PC-3 (cell line): ENCODE data around the gene NLGN2. TPM values are rescaled to one million over a fixed set of nuclear protein-coding genes. Genes with fewer than 3 reads are reported as not detected.

ENCODE experiments used
- ATAC-seq: fragments of 200-7000 bp; cut with Tn5 transposase; 2 replicates; pipeline ENCODE4 v1.9.1; 2020; ENCODE audit warnings: mild to moderate bottlenecking, moderate library complexity
- BruUV-seq: library from RNA; stranded (reverse); fragments of 400-500 nt; replicated peaks from 2 replicates; lab custom pipeline; 2021; lab: Mats Ljungman, UMichigan
- CTCF ChIA-PET: fragments of 300-600 bp; sonication (Branson Sonifier 250); formaldehyde crosslinking; loops from one replicate; lab custom pipeline; 2022; ENCODE audit warnings: antibody characterized with exemption; lab: Charles Lee
- POLR2A ChIA-PET: fragments of 300-600 bp; sonication (Branson Sonifier 250); formaldehyde crosslinking; loops from one replicate; lab custom pipeline; 2022; ENCODE audit warnings: antibody characterized with exemption; ENCODE audit not compliant: unreplicated experiment; lab: Charles Lee
- DNase-seq: peaks from one replicate; pipeline ENCODE4 v3.0.0-alpha.2; 2015
- H2AFZ ChIP-seq: fragments of 300-600 bp; sonication (generic); 2 replicates; pipeline ENCODE4 v1.6.0; 2016; ENCODE audit warnings: antibody characterized with exemption, low read length
- H3F3A ChIP-seq: fragments of 300-600 bp; sonication (generic); one replicate; pipeline ENCODE4 v1.6.0; 2017; ENCODE audit warnings: antibody characterized with exemption, low read length, control low read depth, mild to moderate bottlenecking; ENCODE audit not compliant: unreplicated experiment
- H3K27ac ChIP-seq: fragments of 300-600 bp; sonication (generic); 2 replicates; pipeline ENCODE4 v1.5.1; 2016; ENCODE audit warnings: mild to moderate bottlenecking, low read length
- H3K27me3 ChIP-seq: fragments of 300-600 bp; sonication (generic); 2 replicates; pipeline ENCODE4 v1.6.1; 2016; ENCODE audit warnings: low read length, mixed read lengths
- H3K36me3 ChIP-seq: fragments of 300-600 bp; sonication (generic); 2 replicates; pipeline ENCODE4 v1.6.1; 2016; ENCODE audit warnings: low read depth, mixed run types, low read length, mixed read lengths
- H3K4me1 ChIP-seq: fragments of 300-600 bp; sonication (generic); 2 replicates; pipeline ENCODE4 v1.5.1; 2016; ENCODE audit warnings: low read length; ENCODE audit not compliant: insufficient read depth
- H3K4me2 ChIP-seq: fragments of 300-600 bp; sonication (generic); 2 replicates; pipeline ENCODE4 v1.6.0; 2016; ENCODE audit warnings: low read length
- H3K4me3 ChIP-seq: fragments of 300-600 bp; sonication (generic); 2 replicates; pipeline ENCODE4 v1.5.1; 2016; ENCODE audit warnings: mild to moderate bottlenecking, low read length, mixed read lengths
- H3K79me2 ChIP-seq: fragments of 300-600 bp; sonication (generic); 2 replicates; pipeline ENCODE4 v1.6.1; 2017; ENCODE audit warnings: low read length, mixed read lengths
- H3K9ac ChIP-seq: fragments of 300-600 bp; sonication (generic); 2 replicates; pipeline ENCODE4 v1.6.0; 2016; ENCODE audit warnings: mild to moderate bottlenecking, low read length
- H3K9me2 ChIP-seq: fragments of 300-600 bp; sonication (generic); replicated peaks from 2 replicates; pipeline ENCODE4 v1.6.1; 2016; ENCODE audit warnings: mixed run types, low read length, mixed read lengths
- H3K9me3 ChIP-seq: fragments of 300-600 bp; sonication (generic); 2 replicates; pipeline ENCODE4 v1.6.1; 2016; ENCODE audit warnings: low read length, mixed read lengths
- H4K20me1 ChIP-seq: fragments of 300-600 bp; sonication (generic); 2 replicates; pipeline ENCODE4 v1.6.1; 2016; ENCODE audit warnings: low read length, mixed read lengths
- EZH2 ChIP-seq: fragments of 300-600 bp; sonication (generic); IDR thresholded peaks from one replicate; pipeline ENCODE4 v1.6.1; 2017; ENCODE audit warnings: antibody characterized with exemption, mild to moderate bottlenecking, low read length; ENCODE audit not compliant: unreplicated experiment
- EZH2phosphoT487 ChIP-seq: fragments of 300-600 bp; sonication (generic); IDR thresholded peaks from 2 replicates; pipeline ENCODE4 v1.6.1; 2018; ENCODE audit warnings: mild to moderate bottlenecking, antibody characterized with exemption, low read length, borderline replicate concordance
- intact Hi-C: fragments of 100-400 bp; cut with micrococcal nuclease; formaldehyde crosslinking; loops from 2 replicates; pipeline ENCODE4 v1.9.0; 2023
- total RNA-seq: library from RNA; depleted of rRNA; stranded (reverse); fragments of >200 nt; gene quantifications from 2 replicates; pipeline ENCODE4 v1.2.3, GENCODE V29; 2014
- TF ChIP-seq, protein P1 (sequence below): fragments of 300-600 bp; sonication (generic); conservative IDR thresholded peaks from 2 replicates; pipeline ENCODE4 v1.5.1; 2017; ENCODE audit warnings: antibody characterized with exemption, low read depth, mild to moderate bottlenecking, low read length

NLGN2 gene
- total RNA-seq, 1 experiment from 2014 or later, result 7.4 TPM

DNA sequence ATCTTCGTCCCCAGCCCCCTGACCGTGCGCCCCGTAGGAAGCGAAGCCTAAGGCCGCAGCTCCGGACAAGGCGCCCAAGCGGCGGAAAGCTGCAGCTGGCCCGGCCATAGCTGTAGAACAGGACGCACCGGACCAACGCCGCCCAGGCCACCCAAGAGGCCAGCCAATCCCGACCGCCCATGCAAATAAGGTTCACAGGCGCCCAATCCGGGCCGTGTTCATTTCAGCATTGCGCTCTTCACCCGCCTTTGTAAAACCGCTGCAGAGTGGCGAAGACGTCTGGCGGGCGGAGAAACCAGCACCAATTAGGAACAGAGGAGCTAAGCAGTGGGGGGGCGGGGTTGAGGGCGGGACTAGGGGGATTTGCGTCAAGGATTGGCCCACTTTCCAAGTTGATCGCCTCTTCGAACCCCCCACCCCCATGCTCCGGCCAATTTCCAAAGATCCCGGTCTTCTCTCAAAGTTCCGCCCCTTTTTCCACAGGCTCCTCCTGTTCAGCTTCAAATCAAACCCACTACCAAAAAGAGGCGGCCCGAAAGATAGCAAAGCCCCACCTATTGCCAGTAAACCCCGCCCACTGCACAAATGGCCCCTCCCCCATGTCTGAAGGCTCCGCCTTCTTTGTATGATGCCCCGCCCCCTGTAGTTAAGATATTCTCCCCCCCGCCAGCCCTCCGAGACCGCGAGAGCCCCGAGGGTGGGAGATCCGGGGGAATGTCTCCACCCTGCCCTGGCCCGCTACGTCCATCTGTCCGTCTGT lies 3.5 kb upstream of the NLGN2 start, which contains the start of gene TMEM256:
Gene TMEM256, minus strand, starts transcription at position 121 of the 760 bp plus-strand sequence. Its CDS starts 13 bp downstream, at position 108.
- DNase-seq, result peak; percentile 97
- Histone ChIP-seq H4K20me1 (no peaks in the 10 kb centered on the region), H3F3A (no peaks in the 10 kb centered on the region), H3K9me3 (no peaks in the 10 kb centered on the region), H3K9me2 (no peaks in the 10 kb centered on the region), H3K27ac (0 out of 2 replicates have a peak within 1 kb of the TSS, but pooled peaks have one; percentile 13), H3K4me2 (peak within 1 kb of the TSS; percentile 93), H3K4me1 (peaks cover 9% of the 10 kb centered on the region), H3K9ac (peak within 1 kb of the TSS; percentile 73), H2AFZ (peak within 1 kb of the TSS; percentile 80), H3K27me3 (no peaks in the 10 kb centered on the region), H3K4me3 (peak within 1 kb of the TSS; percentile 85), H3K36me3 (no peaks in the 10 kb centered on the region), H3K79me2 (peaks cover 6% of the 10 kb centered on the region; the same call in 1 of the 2 replicates)
- TF ChIP-seq EZH2 (no peak), EZH2phosphoT487 (no peak)
- TF ChIP-seq, protein P1, sequence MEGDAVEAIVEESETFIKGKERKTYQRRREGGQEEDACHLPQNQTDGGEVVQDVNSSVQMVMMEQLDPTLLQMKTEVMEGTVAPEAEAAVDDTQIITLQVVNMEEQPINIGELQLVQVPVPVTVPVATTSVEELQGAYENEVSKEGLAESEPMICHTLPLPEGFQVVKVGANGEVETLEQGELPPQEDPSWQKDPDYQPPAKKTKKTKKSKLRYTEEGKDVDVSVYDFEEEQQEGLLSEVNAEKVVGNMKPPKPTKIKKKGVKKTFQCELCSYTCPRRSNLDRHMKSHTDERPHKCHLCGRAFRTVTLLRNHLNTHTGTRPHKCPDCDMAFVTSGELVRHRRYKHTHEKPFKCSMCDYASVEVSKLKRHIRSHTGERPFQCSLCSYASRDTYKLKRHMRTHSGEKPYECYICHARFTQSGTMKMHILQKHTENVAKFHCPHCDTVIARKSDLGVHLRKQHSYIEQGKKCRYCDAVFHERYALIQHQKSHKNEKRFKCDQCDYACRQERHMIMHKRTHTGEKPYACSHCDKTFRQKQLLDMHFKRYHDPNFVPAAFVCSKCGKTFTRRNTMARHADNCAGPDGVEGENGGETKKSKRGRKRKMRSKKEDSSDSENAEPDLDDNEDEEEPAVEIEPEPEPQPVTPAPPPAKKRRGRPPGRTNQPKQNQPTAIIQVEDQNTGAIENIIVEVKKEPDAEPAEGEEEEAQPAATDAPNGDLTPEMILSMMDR, result no peak
- intact Hi-C loops, result loop anchor here (1.0 kb wide), 2 partner anchors 10 to 31 kb away; partner anchors contain the start of genes PLSCR3 and TMEM102
- no TSS peak for BruUV-seq
- POLR2A ChIA-PET, result interaction anchor here (0.5 to 0.7 kb wide), 5 partner anchors 10 to 1935 kb away, joined by 3 to 5 read pairs (median 3); partner anchors contain the start of genes DHX33 and PLSCR3
- CTCF ChIA-PET, result interaction anchor here (0.8 to 1.2 kb wide), 5 partner anchors 10 to 284 kb away, joined by 3 to 6 read pairs (median 4); partner anchors contain the start of genes ACADVL, DLG4 and PLSCR3
- peak; percentile 87 for ATAC-seq

DNA sequence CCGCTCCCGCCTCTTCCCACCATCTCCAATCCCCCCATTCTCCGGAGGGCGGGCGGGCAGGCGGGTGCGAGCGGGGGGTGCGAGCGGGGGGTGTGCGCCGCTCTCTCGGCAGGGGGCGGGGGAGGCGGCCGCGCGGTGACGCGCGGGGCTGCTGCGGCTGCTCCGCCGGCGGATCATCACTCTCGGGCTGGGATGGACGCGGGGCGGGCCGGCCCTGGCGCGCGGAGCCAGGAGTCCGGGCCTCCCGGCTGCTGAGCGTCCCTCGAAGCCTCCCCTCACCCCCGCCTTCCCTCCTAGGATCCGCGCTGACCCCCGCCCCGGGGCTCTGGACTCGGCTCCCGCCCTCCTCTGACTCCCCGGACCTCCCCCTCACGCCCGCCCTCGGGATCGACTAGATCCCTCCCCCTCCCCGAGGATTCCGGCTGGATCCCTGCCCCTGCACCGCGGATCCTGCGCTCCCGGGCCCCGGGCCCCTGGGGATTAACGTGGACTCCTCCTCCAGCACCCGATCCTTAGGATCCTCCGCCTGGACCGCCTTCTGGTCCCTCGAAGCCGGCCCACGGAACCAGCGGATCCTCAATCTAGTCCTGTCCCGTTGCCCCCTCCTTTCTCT lies 2.8 kb upstream of the NLGN2 start:
- H3K4me1 ChIP-seq, result peaks cover 9% of the 10 kb centered on the region
- H3K27ac ChIP-seq, result no peak overlapping the region
- peak; percentile 28 for ATAC-seq
- CTCF ChIA-PET, result interaction anchor here (0.8 to 1.1 kb wide), 4 partner anchors 11 to 284 kb away, joined by 3 to 6 read pairs (median 4); partner anchors contain the start of genes ACADVL, DLG4 and PLSCR3
- peak overlapping the region; percentile 71 for H2AFZ ChIP-seq
- no peaks in the 10 kb centered on the region for H3K9me2 ChIP-seq
- peak overlapping the region; percentile 81 for H3K4me3 ChIP-seq
- H3K9ac ChIP-seq, result peak overlapping the region; percentile 60
- no peak for DNase-seq
- intact Hi-C loops, result loop anchor here (1.0 kb wide), 2 partner anchors 11 to 30 kb away; partner anchors contain the start of genes PLSCR3 and TMEM102
- POLR2A ChIA-PET, result interaction anchor here (0.6 kb wide), 1 partner anchor 157 kb away, joined by 3 read pairs; no protein-coding TSS in a partner anchor
- H3K4me2 ChIP-seq, result peak overlapping the region; percentile 93
- peaks cover 6% of the 10 kb centered on the region; the same call in 1 of the 2 replicates for H3K79me2 ChIP-seq
- no peaks in the 10 kb centered on the region for H4K20me1 ChIP-seq
- TF ChIP-seq, protein P1, result no peak
- TF ChIP-seq EZH2phosphoT487, result no peak
- TF ChIP-seq EZH2, result no peak
- H3K9me3 ChIP-seq, result no peaks in the 10 kb centered on the region
- BruUV-seq, result no TSS peak
- H3K36me3 ChIP-seq, result no peaks in the 10 kb centered on the region
- H3F3A ChIP-seq, result no peaks in the 10 kb centered on the region
- H3K27me3 ChIP-seq, result no peaks in the 10 kb centered on the region
